ENCODE measurements around the gene CISD3.

Gene CISD3

GRCh38 chr17:38730526-38731379, 612 bp downstream of the CISD3 start:
- H3K4me3 ChIP-seq (ENCODE audit: insufficient read length, low read depth) = peak overlapping the region; percentile 90
- no peak for DNase-seq (ENCODE audit: low read depth, low spot score)
- peaks cover 44% of the 10 kb centered on the region for H3K36me3 ChIP-seq (ENCODE audit: insufficient read depth, insufficient read length, low read length)
- peaks cover 12% of the 10 kb centered on the region for H3K27me3 ChIP-seq (ENCODE audit: insufficient read depth, insufficient read length)
- peaks cover 32% of the 10 kb centered on the region for H3K4me1 ChIP-seq (ENCODE audit: insufficient read depth, insufficient read length)
- peak overlapping the region; percentile 94 for H3K9ac ChIP-seq (ENCODE audit: insufficient read length, low read depth)
- no peaks in the 10 kb centered on the region for H3K9me3 ChIP-seq (ENCODE audit: insufficient read depth, low read length)
- TF ChIP-seq SUZ12 (IDR thresholded peaks at IDR 0.05; ENCODE audit: extremely low read depth, insufficient read depth, insufficient read length) (no peak), YY1 (IDR thresholded peaks at IDR 0.05; ENCODE audit: insufficient read depth, insufficient read length) (no peak), ZNF274 (IDR thresholded peaks at IDR 0.05; ENCODE audit: low read depth, low read length) (no peak)

- H3K4me3 ChIP-seq (ENCODE audit: insufficient read length, low read depth) = no peak overlapping the region
- DNase-seq (ENCODE audit: low read depth, low spot score) = no peak
Measured at GRCh38 chr17:38731526-38732294, 1.6 kb downstream of the CISD3 start.

GRCh38 chr17:38732376-38733281, 2.5 kb downstream of the CISD3 start:
- Histone ChIP-seq H3K4me3 (ENCODE audit: insufficient read length, low read depth) (no peak overlapping the region), H3K36me3 (ENCODE audit: insufficient read depth, insufficient read length, low read length) (peaks cover 58% of the 10 kb centered on the region), H3K4me1 (ENCODE audit: insufficient read depth, insufficient read length) (peaks cover 28% of the 10 kb centered on the region), H3K27me3 (ENCODE audit: insufficient read depth, insufficient read length) (peaks cover 12% of the 10 kb centered on the region), H3K9ac (ENCODE audit: insufficient read length, low read depth) (no peak overlapping the region), H3K9me3 (ENCODE audit: insufficient read depth, low read length) (no peaks in the 10 kb centered on the region)
- DNase-seq (ENCODE audit: low read depth, low spot score) = no peak
- TF ChIP-seq ZNF274 (IDR thresholded peaks at IDR 0.05; ENCODE audit: low read depth, low read length) (no peak), YY1 (IDR thresholded peaks at IDR 0.05; ENCODE audit: insufficient read depth, insufficient read length) (no peak), SUZ12 (IDR thresholded peaks at IDR 0.05; ENCODE audit: extremely low read depth, insufficient read depth, insufficient read length) (no peak)

More at GRCh38 chr17:38731526-38732294, 1.6 kb downstream of the CISD3 start:
- Histone ChIP-seq H3K9ac (ENCODE audit: insufficient read length, low read depth) (peak overlapping the region; percentile 94), H3K9me3 (ENCODE audit: insufficient read depth, low read length) (no peaks in the 10 kb centered on the region), H3K4me1 (ENCODE audit: insufficient read depth, insufficient read length) (peaks cover 28% of the 10 kb centered on the region), H3K36me3 (ENCODE audit: insufficient read depth, insufficient read length, low read length) (peaks cover 50% of the 10 kb centered on the region), H3K27me3 (ENCODE audit: insufficient read depth, insufficient read length) (peaks cover 12% of the 10 kb centered on the region)
- TF ChIP-seq YY1 (IDR thresholded peaks at IDR 0.05; ENCODE audit: insufficient read depth, insufficient read length) (no peak), SUZ12 (IDR thresholded peaks at IDR 0.05; ENCODE audit: extremely low read depth, insufficient read depth, insufficient read length) (no peak), ZNF274 (IDR thresholded peaks at IDR 0.05; ENCODE audit: low read depth, low read length) (no peak)

GRCh38 chr17:38733282-38733981, 3.3 kb downstream of the CISD3 start:
- no peak for DNase-seq (ENCODE audit: low read depth, low spot score)
- Histone ChIP-seq H3K9me3 (ENCODE audit: insufficient read depth, low read length) (no peaks in the 10 kb centered on the region), H3K4me1 (ENCODE audit: insufficient read depth, insufficient read length) (peaks cover 23% of the 10 kb centered on the region), H3K4me3 (ENCODE audit: insufficient read length, low read depth) (no peak overlapping the region), H3K9ac (ENCODE audit: insufficient read length, low read depth) (peak overlapping the region; percentile 8), H3K27me3 (ENCODE audit: insufficient read depth, insufficient read length) (peaks cover 8% of the 10 kb centered on the region), H3K36me3 (ENCODE audit: insufficient read depth, insufficient read length, low read length) (peaks cover 65% of the 10 kb centered on the region)
- no peak for TF ChIP-seq SUZ12 (IDR thresholded peaks at IDR 0.05; ENCODE audit: extremely low read depth, insufficient read depth, insufficient read length)

- peaks cover 74% of the 10 kb centered on the region for H3K36me3 ChIP-seq (ENCODE audit: insufficient read depth, insufficient read length, low read length)
Measured at GRCh38 chr17:38733982-38734973, 4.1 kb downstream of the CISD3 start.

More at GRCh38 chr17:38733982-38734973, 4.1 kb downstream of the CISD3 start:
- H3K4me3 ChIP-seq (ENCODE audit: insufficient read length, low read depth) = no peak overlapping the region
- H3K4me1 ChIP-seq (ENCODE audit: insufficient read depth, insufficient read length) = peaks cover 21% of the 10 kb centered on the region
- H3K9ac ChIP-seq (ENCODE audit: insufficient read length, low read depth) = peak overlapping the region; percentile 3
- TF ChIP-seq ZNF274 (IDR thresholded peaks at IDR 0.05; ENCODE audit: low read depth, low read length) (no peak), SUZ12 (IDR thresholded peaks at IDR 0.05; ENCODE audit: extremely low read depth, insufficient read depth, insufficient read length) (no peak), YY1 (IDR thresholded peaks at IDR 0.05; ENCODE audit: insufficient read depth, insufficient read length) (no peak)
- H3K27me3 ChIP-seq (ENCODE audit: insufficient read depth, insufficient read length) = peaks cover 1% of the 10 kb centered on the region
- no peak for DNase-seq (ENCODE audit: low read depth, low spot score)
- no peaks in the 10 kb centered on the region for H3K9me3 ChIP-seq (ENCODE audit: insufficient read depth, low read length)

All from NT2/D1 (cell line).